GM21526 (cell line): ENCODE results near the gene UGCG.
"Not testable (repeated sequence)": the region's sequence is repeated elsewhere in the genome, so short reads cannot be mapped to it uniquely, and the experiment has no call there.

Experiments
- ATAC-seq: cut with Tn5 transposase; IDR thresholded peaks from one replicate; pipeline ENCODE4 v1.9.1; 2021; ENCODE audit warnings: moderate library complexity; ENCODE audit not compliant: unreplicated experiment, low FRiP score

Gene UGCG

DNA sequence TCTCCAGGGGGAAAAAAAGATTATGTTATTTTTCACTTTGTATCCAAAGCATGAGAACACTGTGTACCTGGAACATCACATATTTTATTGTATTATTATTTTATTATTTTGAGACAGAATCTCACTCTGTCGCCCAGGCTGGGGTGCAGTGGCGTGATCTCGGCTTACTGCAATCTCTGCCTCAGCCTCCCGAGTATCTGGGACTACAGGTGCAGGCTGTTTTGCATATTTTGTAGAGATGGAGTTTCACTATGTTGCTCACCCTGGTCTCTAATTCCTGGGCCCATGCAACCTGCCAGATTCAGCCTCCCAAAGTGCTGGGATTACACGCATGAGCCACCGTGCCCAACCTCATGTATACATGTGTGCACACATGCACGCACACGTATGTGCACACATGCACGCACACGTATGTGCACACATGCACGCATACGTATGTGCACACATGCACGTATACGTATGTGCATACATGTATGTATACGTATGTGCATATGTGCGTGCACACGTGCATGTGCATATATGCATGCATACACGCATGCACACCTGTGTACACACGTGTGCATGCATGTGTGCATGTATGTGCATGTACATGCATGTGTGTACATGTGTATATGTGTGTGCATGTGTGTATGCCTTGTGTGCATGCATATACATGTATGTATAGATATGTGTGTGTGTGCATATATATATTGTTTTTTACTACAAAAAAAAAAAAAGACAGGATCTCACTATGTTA lies 9.5 kb upstream of the UGCG start:
- no peak for ATAC-seq

DNA sequence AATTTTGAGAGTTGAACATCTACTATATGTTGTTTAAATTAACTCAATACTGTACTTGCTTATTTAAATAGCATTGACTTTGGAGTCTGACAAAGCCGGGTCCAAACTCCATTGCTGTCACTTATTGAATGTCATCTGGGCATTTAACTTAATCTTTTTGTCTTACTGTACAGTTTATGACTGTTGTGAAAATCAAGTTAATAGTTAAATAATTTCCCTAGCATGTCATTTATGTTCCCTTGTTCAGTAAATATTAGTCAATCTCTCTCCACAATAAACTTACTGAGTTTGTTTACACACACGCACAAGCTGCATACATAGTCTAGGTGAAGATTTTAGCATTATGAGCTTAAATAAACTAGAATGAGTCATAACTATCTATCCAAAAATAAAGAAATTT lies 6.3 kb upstream of the UGCG start:
- no peak for ATAC-seq

DNA sequence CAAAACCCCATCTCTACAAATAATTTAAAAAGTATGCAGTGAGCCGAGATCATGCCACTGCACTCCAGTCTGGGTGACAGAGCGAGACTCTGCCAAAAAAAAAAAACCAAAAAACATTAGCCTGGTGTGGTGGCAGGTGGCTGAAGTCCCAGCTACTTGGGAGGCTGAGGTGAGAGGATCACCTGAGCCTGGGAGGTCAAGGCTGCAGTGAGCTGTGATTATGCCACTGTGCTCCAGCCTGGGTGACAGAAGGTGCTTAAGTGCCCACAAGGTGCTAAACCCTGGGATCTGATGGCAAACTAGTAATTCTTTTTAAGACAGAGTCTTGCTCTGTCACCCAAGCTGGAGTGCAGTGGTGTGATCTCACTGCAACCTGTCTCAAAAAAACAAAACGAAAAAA lies 5.7 kb upstream of the UGCG start:
- not testable (repeated sequence) for ATAC-seq

DNA sequence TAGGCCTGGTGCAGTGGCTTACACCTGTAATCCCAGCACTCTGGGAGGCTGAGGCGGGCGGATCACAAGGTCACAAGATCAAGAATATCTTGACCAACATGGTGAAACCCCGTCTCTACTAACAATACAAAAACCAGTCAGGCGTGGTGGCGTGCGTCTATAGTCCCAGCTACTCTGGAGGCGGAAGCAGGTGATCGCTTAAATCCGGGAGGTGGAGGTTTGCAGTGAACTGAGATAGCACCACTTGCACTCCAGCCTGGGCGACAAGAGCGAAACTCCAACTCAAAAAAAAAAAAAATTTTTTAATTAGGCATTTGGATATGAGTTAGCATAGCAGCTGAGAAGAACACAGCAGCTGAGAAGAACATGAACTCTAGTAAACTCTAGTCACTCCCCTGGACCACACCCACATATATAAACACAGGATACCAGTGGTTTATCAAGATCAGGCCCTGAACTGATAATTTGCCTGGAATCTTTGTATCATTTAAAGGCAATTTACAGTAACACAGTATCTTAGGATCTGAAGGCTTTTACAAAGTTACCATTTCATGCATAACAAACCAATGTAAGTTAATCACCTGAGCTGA lies 4.6 kb upstream of the UGCG start:
- no peak for ATAC-seq

DNA sequence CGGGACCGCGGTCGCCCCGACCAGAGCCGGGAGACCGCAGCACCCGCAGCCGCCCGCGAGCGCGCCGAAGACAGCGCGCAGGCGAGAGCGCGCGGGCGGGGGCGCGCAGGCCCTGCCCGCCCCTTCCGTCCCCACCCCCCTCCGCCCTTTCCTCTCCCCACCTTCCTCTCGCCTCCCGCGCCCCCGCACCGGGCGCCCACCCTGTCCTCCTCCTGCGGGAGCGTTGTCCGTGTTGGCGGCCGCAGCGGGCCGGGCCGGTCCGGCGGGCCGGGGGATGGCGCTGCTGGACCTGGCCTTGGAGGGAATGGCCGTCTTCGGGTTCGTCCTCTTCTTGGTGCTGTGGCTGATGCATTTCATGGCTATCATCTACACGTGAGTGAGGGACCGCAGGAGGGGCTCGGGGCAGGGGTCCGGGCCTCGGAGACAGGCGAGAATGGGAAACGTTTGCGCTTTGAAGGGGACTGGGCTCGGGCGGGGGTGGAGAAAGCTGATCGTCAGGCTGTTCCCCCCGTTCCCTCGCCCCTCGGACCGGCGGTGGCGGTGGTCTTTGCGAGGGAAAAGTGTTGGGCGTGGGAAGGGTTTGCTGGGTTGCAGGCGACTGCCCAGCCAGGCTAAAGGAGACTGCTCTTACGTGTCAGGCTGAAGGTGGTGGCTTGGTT lies 457 bp downstream of the UGCG start:
- peak; percentile 35 for ATAC-seq

DNA sequence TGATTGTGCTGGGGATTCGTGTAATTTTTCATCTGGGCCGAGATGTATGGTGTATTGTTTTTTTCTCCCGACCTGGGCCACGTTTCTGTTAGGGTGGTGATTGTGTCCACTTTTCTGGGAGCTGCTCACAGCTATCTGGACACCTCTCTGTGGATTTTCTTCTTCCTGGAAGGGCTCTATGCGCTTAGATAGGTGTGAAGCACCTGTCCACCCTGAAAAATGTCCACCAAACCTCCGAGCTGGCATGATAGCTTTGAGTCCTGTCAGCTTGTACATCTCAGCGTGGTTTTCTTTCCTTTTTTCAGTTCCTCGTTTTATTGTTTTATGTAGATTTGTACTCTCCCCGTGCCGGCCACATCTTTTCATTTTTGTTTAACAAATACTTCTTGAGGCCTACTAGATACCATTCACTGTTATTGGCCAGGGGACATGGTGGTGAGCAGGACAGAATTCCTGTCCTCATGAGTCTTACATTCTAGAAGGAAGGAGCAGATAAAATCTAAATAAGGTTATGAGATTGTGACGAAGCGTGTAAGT lies 1.1 kb downstream of the UGCG start:
- peak; percentile 33 for ATAC-seq

DNA sequence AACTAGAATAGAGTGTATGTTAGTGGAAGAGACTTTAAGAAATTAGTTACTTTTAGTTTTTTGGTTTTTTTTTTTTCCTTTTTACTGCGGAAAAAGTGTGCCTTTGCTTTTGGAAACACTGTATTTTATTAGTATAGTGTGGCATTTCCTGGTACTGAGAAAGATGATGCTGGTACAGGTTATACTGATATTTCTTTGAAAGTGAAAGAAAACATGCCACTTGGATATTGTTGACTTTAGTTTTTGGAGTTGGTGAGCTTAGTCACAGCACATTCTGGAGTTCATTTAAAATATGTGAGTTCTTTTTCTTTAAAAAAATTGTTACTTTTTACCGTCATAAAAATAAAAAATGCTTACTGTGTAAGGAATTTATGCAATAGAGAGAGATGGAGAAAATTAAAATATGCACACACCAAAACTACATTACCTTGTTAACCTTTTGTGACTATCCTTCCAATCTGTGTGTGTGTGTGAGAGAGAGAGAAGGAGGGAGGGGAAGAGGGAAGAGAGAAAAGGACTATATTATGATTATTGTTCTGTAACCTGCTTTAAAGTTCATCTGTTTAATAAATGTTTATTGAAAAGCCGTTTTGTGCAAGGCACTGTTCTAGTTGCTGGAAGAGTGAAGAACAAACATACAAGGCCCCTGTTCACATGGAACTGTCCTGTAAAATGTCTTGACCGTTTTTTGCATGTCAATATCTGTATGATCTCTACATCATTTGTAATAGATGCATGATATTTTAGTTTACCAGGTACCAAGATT lies 1.9 kb downstream of the UGCG start:
- ATAC-seq = no peak

DNA sequence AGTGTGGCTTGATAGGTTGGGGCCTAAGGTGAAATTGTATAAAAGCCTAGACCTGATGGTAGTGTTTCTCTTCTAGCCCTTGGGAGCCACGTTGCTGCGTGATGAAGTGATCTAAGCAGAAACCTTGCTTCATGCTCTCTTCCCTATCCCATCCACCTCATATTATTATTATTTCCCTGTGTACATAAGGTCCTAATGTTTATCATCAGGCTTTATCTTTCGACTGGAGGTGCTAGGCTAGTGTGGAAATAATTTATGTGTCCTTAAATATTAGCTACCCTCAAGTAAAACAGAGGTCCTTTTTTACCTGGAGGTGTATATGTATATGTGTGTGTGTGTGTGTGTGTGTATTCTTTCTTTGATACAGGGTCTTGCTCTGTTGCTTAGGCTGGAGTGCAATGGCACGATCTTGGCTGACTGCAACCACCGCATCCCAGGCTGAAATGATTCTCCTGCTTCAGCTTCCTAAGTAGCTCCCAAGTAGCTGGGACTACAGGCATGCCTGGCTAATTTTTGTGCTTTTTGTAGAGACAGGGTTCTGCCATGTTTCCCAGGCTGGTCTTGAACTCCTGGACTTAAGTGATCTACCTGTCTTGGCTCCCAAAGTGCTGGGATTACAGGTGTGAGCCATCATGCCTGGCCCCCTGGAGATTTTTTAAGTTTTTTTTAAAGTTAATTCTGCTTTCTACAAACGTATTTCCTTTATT lies 3.7 kb downstream of the UGCG start:
- ATAC-seq = no peak

DNA sequence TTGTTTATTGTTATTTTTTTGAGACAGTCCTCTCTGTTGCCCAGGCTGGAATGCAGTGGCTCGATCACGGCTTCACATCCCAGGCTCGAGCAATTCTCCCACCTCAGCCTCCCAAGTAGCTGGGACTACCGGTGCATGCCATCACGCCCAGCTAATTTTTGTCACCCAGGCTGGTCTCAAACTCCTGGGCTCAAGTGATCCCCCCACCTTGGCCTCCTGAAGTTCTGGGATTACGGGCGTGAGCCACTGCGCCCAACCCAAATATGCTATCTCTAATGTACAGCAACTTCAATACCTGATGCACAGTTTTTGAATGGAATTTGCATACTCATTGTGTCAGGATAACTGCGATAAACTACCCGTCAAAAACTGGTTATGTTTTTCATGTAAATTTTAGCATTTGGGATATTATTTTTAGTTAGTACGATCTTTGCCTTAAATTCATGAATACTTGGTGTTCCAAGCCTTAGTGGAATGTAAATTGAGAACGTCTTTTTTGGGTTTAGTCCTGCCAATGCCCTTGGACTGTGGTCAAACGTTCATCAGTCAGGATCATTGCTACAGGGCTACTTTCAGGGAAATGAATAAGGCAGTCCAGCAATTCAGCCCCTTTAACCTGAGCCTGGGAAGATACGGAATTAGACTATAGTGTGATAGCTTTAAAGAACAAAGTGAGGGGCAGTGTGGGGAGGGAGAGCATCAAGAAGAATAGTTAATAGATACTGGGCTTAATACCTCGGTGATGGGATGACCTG lies 4.4 kb downstream of the UGCG start:
- no peak for ATAC-seq

DNA sequence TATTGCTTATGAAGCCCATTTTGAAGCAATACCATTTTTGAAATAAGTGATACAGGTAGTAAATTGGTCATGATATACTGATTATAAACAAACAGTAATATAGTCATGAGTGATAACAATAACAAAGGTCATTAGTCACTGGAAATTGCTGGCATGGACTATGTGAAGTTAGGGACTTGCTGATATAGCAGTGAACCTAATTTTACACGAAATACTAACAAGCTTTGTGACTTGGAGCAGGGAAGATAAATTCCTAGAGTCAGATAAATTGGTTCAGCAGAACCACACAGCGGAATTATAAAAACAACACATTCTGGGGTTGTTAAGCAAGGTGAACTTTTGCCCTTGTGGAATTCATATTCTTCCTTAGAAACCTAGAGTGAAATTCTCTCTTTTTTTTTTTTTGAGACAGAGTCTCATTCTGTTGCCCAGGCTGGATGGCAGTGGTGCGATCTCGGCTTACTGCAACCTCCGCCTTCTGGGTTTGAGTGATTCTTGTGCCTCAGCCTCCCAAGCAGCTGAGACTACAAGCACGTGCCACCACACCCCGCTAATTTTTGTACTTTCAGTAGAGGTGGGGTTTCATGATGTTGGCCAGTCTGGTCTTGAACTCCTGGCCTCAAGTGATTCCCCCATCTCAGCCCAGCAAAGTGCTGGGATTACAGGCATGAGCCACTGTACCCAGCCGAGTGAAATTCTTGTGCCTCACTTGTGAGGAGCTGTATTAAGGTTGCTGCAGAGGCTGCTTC lies 6.0 kb downstream of the UGCG start:
- no peak for ATAC-seq

DNA sequence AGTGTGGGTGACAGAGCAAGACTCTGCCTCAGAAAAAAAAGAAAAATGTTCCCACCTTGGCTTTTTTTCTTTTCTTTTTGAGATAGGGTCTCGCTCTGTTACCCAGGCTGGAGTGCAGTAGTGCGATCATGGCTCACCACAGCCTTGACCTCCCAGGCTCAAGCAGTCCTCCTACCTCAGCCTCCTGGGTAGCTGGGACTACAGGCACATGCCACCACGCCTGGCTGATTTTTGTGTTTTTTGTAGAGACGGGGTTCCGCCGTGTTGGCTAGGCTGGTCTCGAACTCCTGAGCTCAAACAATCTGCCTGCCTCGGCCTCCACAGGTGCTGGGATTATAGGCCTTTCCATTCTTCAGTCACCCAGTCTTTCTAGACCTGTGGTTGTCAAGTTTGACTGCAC lies 6.9 kb downstream of the UGCG start:
- not testable (repeated sequence) for ATAC-seq

DNA sequence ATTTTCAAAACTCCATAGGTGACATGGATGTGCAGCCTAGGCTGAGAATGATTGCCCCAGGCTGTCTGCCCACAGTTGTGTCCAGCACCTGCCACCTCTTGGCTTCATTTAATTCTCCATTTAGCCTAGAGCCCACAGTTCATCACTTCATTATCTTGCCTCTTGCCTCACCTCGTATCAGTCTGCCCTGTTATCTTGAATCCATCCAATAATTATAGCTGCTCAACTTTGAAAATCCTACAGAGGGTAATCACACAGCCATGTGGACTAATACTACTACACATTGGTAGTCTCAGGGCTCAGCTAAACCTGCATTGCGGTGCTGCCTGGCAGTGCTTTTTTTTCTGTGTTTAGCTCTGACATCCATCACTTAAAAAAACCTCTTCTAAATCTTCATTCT lies 7.4 kb downstream of the UGCG start:
- ATAC-seq = no peak

DNA sequence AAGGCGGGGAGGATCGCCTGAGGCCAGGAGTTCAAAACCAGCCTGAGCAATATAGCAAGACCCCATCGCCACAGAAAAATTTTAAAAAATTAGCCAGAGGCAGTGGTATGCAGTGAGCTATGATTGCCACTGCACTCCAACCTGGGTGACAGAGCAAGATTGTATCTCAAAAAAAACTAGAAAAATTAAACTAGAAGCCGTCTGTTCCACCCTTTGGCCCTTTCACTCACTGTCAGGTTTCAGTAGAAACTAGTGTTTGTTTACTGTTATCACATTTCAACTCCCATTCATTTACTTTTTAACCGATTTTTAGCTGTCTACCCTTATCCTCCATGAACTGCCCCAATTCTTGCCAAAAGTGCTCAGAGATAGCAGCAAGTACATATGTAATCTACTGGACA lies 8.3 kb downstream of the UGCG start:
- ATAC-seq = no peak

DNA sequence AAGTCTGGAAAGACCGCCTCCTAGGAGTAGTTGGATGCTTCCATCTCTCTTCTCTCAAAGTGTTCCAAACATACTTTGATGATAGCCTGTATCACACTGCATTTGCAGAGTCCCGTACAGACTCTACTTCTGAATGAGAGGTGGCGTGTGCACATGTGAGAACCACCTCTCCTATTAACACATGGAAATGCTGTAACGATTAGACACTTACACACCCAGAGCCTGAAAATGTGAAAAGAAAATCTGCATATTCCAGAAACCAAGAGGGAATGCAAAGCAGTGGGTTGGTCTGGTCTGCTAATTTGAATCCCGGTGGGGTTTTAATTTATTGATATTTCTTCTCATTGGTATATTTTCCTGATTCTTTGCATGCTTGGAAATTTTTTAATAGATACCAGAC lies 10.5 kb downstream of the UGCG start:
- ATAC-seq = no peak

DNA sequence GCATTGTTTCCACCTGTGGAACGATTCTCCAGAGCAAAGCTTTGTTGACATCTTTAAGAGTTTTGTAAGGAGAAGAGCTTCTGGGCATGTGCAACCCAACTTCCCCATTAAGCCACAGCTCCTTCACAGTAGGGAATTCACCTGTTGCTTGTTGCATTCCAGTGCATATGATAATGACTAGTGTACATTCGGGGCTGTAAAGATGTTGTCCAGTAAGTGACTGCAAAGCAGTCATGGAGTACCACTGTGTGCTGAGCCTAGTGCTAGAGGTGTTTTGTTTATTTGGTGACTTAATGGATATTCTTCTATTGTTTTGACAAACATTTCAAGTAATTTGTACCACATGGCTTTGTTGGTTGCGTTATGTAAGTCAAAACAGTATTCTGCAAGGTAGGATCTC lies 12.8 kb downstream of the UGCG start:
- no peak for ATAC-seq

DNA sequence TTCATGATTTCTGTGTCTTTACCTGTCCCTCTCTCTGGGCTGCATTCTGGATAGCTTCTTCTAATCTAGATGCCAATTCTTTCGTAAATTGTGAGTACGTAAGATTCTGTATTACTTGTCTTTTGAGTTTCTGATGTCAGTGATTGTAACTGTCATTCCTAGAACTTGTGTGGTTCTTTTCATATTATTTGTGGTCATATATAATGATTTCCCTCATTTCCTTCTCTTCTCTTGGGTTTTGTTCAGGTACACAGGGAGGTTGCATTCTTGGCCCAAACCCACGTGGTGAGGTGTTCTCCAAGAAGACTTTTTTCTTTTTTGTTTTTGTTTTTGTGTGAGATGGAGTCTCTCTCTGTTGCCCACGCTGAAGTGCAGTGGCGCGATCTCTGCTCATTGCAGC lies 13.8 kb downstream of the UGCG start:
- ATAC-seq = no peak

DNA sequence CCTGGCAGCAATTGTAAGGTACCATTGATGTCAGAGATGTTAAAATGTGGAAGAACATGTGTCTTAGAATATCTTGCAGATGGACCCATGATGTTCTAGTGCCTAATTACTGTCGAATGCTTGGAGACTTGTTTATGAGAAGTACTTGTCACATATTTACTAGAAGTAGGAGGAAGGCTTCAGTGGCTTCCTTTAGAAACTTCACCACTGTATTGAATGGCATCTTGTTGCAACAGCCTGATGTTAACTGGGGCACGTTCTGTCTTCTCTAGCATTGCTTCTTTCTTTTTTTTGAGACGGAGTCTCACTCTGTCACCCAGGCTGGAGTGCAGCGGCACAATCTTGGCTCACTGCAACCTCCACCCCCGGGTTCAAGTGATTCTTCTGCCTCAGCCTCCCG lies 16.5 kb downstream of the UGCG start:
- no peak for ATAC-seq

DNA sequence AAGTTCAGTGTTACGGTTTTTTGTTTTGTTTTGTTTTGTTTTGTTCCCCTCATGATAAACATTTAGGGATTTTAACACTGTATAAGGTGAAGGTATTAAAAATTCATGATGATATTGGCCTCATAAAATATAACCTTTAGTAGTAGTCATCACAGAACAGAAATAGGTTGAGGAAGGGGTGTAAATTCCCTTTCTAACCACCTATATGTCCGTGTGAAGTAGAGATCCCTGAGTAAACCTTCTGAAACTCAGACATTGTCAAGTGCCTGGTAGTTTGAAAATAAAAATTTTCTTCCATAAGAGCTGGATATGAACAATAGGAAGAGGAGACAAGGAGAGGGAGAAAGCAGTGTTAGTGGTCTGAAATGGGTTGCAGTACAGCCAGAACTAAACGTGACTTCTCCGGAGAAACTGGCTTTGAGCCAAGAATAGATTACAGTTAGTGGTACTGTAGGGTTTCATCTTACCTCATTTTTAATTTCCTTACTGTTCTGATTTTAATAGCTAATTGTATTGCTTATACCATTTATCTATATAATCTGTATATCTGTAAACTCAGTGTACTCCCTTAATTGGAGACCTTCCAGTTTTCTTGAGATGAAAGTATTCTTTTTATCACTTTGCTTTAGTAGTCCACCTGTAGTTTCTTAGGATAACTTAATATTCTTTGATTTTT lies 18.3 kb downstream of the UGCG start:
- ATAC-seq = no peak

DNA sequence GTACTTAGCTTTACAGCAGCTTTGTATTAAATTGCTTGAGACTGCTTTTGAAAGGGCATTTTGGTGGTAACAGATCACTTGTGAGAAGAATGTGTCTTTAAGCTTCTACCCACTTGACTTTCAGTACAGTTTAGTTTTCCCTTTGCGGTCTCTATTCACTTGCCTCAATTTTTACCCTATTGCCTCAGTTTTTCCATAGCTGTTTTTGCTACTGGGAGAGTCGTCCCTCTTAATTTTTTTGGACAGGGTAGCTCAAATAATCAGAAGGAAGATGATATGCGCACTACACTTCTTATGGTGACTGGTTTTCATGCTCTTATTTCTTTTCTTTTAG lies 18.8 kb downstream of the UGCG start:
- no peak for ATAC-seq
